ENCODE measurements around the gene JAKMIP3.

Gene JAKMIP3

GRCh38 chr10:132097609-132098377 lies 32.0 kb downstream of the JAKMIP3 start:
- DNase-seq (ENCODE audit: low spot score): no peak

- DNase-seq (ENCODE audit: low spot score): no peak
Measured at GRCh38 chr10:132098539-132099388, 33.0 kb downstream of the JAKMIP3 start.

GRCh38 chr10:132099389-132100090 lies 33.8 kb downstream of the JAKMIP3 start:
- no peak for DNase-seq (ENCODE audit: low spot score)

GRCh38 chr10:132100091-132100481 lies 34.3 kb downstream of the JAKMIP3 start:
- no peak for DNase-seq (ENCODE audit: low spot score)

- no peak for DNase-seq (ENCODE audit: low spot score)
Measured at GRCh38 chr10:132100556-132101349, 35.0 kb downstream of the JAKMIP3 start.

- no peak for DNase-seq (ENCODE audit: low spot score)
Measured at GRCh38 chr10:132101529-132101928, 35.8 kb downstream of the JAKMIP3 start.

GRCh38 chr10:132102071-132102716 lies 36.4 kb downstream of the JAKMIP3 start:
- DNase-seq (ENCODE audit: low spot score): no peak

- DNase-seq (ENCODE audit: low spot score): no peak
Measured at GRCh38 chr10:132102717-132103110, 37.0 kb downstream of the JAKMIP3 start.

GRCh38 chr10:132103116-132103910 lies 37.6 kb downstream of the JAKMIP3 start:
- no peak for DNase-seq (ENCODE audit: low spot score)

GRCh38 chr10:132104062-132104461 lies 38.3 kb downstream of the JAKMIP3 start:
- no peak for DNase-seq (ENCODE audit: low spot score)

- DNase-seq (ENCODE audit: low spot score): no peak
Measured at GRCh38 chr10:132104471-132105301, 38.9 kb downstream of the JAKMIP3 start.

- no peak for DNase-seq (ENCODE audit: low spot score)
Measured at GRCh38 chr10:132105302-132105995, 39.7 kb downstream of the JAKMIP3 start.

GRCh38 chr10:132106431-132106830 lies 40.7 kb downstream of the JAKMIP3 start:
- no peak for DNase-seq (ENCODE audit: low spot score)

- DNase-seq (ENCODE audit: low spot score): no peak
Measured at GRCh38 chr10:132107186-132107948, 41.6 kb downstream of the JAKMIP3 start.

GRCh38 chr10:132107949-132108877 lies 42.5 kb downstream of the JAKMIP3 start:
- no peak for DNase-seq (ENCODE audit: low spot score)

- DNase-seq (ENCODE audit: low spot score): no peak
Measured at GRCh38 chr10:132109341-132110110, 43.8 kb downstream of the JAKMIP3 start.
